ENCODE data around the gene GATA5. TPM values are rescaled to one million over a fixed set of nuclear protein-coding genes. Genes with fewer than 3 reads are reported as not detected.
"Not testable (repeated sequence)": the region's sequence is repeated elsewhere in the genome, so short reads cannot be mapped to it uniquely, and the experiment has no call there.

Gene GATA5
- total RNA-seq, 2 experiments from 2014 or later = not detected

DNA sequence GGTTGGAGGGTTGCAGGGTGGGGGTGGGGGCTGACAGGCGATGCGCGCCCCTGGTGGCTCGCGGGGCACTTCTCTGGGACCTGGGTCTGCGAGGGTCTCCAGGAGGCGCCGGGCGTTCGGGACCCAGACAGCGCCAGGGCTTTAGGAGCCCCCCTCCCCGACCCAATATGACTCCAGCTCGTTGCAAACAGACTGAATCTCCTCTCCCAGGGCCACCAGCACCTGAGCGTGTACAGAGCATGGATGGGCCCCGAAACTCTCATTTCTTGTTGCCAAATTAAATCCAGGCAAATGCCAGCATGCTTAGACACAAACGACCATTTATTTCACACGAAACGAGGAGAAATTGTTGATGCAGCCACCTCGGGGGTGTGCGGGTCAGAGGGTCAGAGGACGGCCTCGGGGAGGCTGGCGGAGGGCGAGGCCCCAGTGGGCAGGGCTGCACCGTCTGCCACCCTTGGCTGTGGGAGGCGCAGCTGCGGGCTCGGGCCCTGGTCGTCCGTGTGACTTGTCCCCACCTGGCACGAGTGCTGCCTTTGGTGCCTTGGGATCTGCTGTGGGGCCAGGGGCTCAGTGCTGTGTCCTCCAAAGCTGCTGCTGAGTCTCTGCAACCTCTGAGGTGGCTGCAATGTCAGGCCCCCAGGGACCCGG lies 20.9 kb upstream of the GATA5 start:
- no peak overlapping the region for H3K27ac Mint-ChIP-seq
- DNase-seq = peak; percentile 31
- no peak overlapping the region for H3K4me3 Mint-ChIP-seq
- no peaks in the 10 kb centered on the region for H3K9me3 Mint-ChIP-seq
- H3K36me3 Mint-ChIP-seq = no peaks in the 10 kb centered on the region
- peaks cover 16% of the 10 kb centered on the region for H3K4me1 Mint-ChIP-seq
- H3K27me3 Mint-ChIP-seq = peaks cover 12% of the 10 kb centered on the region

DNA sequence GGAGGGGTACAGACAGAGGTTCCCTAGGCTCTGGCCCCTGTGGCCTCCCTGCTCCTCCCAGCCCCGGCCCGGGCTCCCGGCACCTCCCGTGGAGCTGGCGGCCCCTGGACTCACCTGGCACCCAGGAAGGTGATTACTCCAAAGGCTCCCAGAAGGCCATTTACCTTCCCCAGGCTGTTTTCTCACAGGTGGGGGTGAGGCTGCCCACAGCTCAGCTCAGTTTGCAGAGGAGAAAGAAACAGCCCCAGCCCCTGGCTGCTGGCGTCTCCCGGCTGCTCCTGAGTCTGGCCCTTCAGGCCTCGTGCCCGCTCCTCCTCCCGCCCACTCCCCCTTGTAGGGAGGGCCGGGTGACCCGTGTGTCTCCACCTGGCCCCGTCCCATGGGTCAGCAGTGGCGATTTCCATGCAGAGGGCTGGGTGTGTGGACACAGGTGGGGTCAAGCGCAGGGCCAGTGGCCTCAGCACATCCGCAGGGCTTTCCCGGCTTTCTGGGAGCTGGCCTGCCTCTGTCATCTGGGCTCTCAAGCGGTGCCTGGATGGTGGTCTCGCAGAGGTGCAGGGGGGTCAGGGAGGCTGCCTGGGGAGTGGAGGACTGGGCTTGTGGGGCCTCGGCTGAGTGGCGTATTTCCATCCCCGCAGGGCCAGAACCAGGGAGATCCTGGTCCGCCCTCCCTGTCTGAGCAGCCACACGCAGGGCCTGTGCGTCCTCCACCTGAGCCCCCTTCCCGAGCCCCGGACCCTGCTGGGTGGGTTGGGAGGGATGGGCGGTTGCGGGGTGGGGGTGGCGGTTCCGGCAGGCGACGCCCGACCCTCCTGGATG lies 20.2 kb upstream of the GATA5 start:
- no peaks in the 10 kb centered on the region for H3K9me3 Mint-ChIP-seq
- H3K27ac Mint-ChIP-seq = no peak overlapping the region
- no peak for DNase-seq

DNA sequence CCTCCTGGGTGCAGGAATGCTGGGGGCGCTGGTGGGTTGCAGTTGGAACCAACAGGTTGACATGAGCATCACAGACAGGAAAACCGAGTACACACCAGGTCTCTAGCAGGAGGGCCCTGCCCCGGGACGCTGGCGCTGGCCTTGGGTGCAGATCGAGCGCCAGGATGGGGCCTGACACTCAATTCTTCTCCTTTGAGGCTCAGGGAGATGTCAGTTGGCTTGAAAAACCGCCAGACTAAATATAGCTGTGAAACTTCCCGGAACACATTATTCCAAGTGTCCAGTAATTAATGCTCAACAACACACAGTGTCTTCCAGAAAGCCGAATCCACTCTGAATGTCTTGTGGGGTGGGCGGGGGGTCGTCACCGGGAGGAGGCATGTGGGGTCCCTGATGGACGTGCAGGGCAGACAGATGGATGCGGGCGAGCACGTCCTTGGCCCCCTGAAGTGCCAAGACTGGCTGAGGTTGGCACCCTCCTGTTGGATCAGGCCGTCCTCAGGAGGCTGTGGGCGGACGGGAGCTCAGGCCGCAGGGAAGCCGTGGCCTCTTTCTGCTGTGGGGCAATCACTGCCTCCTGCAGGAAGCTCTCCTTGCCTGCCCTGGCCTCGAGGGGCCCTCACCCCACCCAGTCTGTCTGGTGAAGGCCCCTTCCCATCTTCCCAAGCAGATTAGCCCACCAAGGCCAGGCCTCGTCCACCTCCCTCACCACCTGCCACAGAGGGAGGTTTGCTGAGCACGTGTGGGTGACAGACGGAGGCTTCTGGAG lies 19.4 kb upstream of the GATA5 start:
- H3K36me3 Mint-ChIP-seq = no peaks in the 10 kb centered on the region
- no peaks in the 10 kb centered on the region for H3K9me3 Mint-ChIP-seq
- no peak overlapping the region for H3K27ac Mint-ChIP-seq
- H3K27me3 Mint-ChIP-seq = peaks cover 12% of the 10 kb centered on the region
- H3K4me3 Mint-ChIP-seq = no peak overlapping the region
- H3K4me1 Mint-ChIP-seq = peaks cover 2% of the 10 kb centered on the region
- DNase-seq = no peak

More for the DNA sequence above, 20.2 kb upstream of the GATA5 start:
- Mint-ChIP-seq H3K36me3 (no peaks in the 10 kb centered on the region), H3K4me1 (peaks cover 10% of the 10 kb centered on the region), H3K27me3 (peaks cover 12% of the 10 kb centered on the region), H3K4me3 (no peak overlapping the region)

DNA sequence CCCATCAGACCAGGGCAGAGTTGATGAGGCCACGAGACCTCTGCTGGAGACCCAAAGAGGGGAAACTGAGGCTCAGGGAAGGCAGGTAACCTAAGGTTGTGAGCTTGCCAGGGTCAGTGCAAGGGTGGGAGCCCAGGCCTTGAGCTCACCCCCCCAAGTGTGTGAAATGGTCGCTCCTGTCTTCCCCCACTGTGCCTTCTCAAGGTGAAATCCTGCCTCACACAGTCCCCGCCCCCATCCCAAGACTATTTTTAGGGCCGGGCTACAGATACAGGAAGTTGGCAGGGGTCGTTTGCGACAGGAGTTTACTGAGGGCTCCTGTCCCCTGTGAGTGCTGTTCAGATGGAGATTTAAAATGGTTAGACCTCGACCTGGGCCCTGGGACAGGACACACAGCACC lies 18.7 kb upstream of the GATA5 start:
- H3K36me3 Mint-ChIP-seq = no peaks in the 10 kb centered on the region
- H3K9me3 Mint-ChIP-seq = no peaks in the 10 kb centered on the region
- H3K27ac Mint-ChIP-seq = no peak overlapping the region
- DNase-seq = no peak
- H3K27me3 Mint-ChIP-seq = peaks cover 10% of the 10 kb centered on the region
- H3K4me3 Mint-ChIP-seq = no peak overlapping the region
- no peaks in the 10 kb centered on the region for H3K4me1 Mint-ChIP-seq

DNA sequence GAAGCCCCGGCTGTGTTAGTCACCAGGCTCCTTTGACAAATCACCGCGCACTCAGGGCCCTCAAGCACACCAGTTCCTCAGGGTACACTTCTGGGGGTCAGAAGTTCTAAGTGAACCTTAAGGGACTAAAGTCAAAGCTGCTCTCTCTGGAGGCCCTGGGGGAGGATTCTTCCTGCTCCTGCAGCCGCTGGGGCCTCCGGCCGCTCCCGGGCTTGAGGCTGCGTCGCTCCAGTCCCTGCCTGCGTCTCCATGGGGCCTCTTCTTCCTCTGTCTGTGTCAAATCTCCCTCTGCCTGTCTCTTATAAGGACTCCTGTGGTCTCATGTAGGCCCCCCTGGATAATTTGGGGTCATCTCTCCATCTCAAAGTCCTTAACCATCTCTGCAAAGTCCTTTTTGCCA lies 18.1 kb upstream of the GATA5 start:
- no peaks in the 10 kb centered on the region for H3K36me3 Mint-ChIP-seq
- no peak overlapping the region for H3K27ac Mint-ChIP-seq
- no peak overlapping the region for H3K4me3 Mint-ChIP-seq
- H3K9me3 Mint-ChIP-seq = no peaks in the 10 kb centered on the region
- no peaks in the 10 kb centered on the region for H3K4me1 Mint-ChIP-seq
- no peak for DNase-seq
- H3K27me3 Mint-ChIP-seq = peaks cover 7% of the 10 kb centered on the region

DNA sequence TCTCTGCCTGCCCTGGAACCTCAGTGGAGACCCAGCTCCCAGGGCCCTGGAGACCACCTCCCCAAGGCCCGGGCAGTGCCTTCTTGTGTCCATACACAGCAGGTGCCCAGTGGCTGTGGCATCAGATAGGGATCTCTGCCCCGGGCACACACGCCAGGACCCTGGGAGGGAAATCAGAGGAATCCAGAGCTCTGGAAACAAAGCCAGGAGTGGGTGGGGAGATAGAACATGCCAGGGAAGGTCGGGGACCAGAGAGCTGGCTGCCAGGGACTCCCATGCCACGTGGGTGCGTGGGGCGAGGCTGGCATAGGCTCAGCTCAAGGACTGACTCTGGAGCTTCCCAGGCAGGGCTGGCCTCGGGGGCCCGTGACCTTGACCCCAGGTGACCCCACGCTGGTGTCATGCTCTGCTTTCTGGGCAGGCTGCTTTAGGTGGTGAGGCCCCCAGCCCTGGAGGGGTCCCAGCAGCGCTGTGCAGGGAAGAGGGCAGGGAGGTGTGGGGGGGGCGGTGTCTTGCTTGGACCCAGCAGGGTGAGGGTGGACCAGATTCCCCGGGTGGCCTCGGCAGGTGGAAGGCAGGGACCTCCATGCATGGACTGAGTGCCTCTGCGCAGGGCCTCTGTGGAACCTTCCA lies 17.6 kb upstream of the GATA5 start:
- Mint-ChIP-seq H3K27ac (no peak overlapping the region), H3K4me1 (no peaks in the 10 kb centered on the region), H3K36me3 (no peaks in the 10 kb centered on the region), H3K27me3 (peaks cover 11% of the 10 kb centered on the region), H3K4me3 (no peak overlapping the region), H3K9me3 (no peaks in the 10 kb centered on the region)
- no peak for DNase-seq

DNA sequence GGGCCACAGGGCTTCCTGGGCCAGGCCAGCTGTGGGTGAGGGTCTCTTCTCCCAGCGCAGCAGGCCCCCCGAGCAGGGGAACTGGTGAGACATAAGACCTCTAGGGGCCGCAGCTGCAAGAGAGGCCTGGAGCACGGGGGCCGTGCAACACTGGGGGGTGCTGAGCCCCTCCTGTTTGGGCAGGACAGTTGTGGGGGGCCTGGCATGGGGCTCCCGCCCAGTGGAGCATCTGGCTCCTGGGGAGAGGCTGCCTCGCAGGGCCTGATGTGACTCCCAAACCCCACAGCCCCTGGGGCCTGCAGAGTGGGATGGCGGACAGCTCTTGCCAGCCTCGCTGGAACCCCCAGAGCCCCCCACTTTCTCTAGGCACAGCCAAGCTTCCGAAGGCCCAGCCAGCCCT lies 16.9 kb upstream of the GATA5 start:
- no peaks in the 10 kb centered on the region for H3K36me3 Mint-ChIP-seq
- no peaks in the 10 kb centered on the region for H3K4me1 Mint-ChIP-seq
- H3K9me3 Mint-ChIP-seq = no peaks in the 10 kb centered on the region
- H3K27ac Mint-ChIP-seq = no peak overlapping the region
- H3K27me3 Mint-ChIP-seq = peaks cover 15% of the 10 kb centered on the region
- DNase-seq = no peak
- H3K4me3 Mint-ChIP-seq = no peak overlapping the region

DNA sequence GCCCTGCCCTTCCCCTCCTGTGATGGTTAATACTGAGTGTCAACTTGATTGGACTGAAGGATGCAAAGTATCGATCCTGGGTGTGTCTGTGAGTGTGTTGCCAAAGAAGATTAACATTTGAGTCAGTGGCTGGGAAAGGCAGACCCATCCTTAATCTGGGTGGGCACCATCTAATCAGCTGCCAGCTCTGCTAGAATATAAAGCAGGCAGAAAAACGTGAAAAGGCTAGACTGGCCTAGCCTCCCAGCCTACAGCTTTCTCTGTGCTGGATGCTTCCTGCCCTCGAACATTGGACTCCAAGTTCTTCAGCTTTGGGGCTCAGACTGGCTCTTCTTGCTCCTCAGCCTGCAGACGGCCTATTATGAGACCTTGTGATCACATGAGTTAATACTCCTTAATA lies 15.0 kb upstream of the GATA5 start:
- H3K4me1 Mint-ChIP-seq, H3K9me3 Mint-ChIP-seq, H3K36me3 Mint-ChIP-seq, H3K4me3 Mint-ChIP-seq, H3K27ac Mint-ChIP-seq, DNase-seq: not testable (repeated sequence)
- H3K27me3 Mint-ChIP-seq = peaks cover 27% of the 10 kb centered on the region

DNA sequence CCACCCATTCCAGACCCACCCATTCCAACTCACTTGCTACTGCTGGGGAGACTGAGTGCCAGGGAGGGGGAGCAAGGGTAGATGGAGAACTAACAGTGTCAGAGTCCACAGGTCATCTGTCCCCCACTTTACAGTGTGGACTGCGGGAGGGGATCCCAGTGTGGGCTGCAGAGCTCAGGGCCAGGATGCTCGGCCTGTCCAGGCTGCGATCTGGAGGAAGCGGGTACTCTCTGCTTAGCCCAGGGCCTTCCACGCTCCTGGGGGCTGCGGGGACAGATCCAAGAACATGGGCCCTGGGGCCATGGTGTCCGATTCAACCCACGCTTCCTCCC lies 14.1 kb upstream of the GATA5 start:
- peaks cover 35% of the 10 kb centered on the region for H3K27me3 Mint-ChIP-seq
- no peaks in the 10 kb centered on the region for H3K4me1 Mint-ChIP-seq
- H3K27ac Mint-ChIP-seq = no peak overlapping the region
- DNase-seq = no peak
- H3K4me3 Mint-ChIP-seq = no peak overlapping the region
- no peaks in the 10 kb centered on the region for H3K9me3 Mint-ChIP-seq
- no peaks in the 10 kb centered on the region for H3K36me3 Mint-ChIP-seq

DNA sequence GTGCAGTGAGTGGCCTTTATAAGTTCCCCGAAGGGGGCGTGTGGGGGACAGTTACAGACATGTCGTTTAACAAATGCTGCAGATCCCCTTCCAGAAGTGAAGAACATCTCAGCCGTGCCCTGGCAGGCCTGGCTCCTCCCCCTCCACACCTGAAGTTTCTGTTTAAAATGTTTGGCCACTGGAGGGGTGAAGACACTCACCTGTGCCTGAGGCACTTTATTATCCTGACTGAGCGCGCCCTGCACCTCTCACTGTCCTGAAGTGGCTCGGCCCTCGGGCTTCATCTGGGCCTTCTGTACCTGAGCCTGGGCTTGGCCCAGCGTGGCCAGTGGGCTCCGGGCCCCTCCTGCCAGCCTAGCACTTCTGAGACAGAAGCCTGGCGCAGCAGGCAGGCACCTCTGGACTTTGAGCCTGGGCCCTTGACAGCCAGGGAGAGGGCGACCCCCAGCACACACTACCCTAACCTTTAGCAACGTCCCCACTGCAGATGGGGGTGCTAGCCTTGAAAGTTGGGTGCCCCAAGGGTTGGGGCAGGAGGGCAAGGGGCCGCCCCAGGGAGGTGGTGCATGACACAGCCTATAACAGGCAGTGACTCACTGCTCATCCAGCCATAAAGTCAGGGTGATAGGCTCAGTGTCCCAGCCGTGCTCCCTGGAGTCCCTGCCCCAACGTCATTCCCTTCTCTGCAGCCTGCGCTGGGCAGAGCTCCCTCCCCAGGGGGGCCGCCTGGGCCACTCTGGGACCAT lies 13.6 kb upstream of the GATA5 start:
- Mint-ChIP-seq H3K4me3 (no peak overlapping the region), H3K27ac (no peak overlapping the region), H3K36me3 (no peaks in the 10 kb centered on the region), H3K4me1 (no peaks in the 10 kb centered on the region), H3K9me3 (no peaks in the 10 kb centered on the region), H3K27me3 (peaks cover 35% of the 10 kb centered on the region)
- DNase-seq = no peak

DNA sequence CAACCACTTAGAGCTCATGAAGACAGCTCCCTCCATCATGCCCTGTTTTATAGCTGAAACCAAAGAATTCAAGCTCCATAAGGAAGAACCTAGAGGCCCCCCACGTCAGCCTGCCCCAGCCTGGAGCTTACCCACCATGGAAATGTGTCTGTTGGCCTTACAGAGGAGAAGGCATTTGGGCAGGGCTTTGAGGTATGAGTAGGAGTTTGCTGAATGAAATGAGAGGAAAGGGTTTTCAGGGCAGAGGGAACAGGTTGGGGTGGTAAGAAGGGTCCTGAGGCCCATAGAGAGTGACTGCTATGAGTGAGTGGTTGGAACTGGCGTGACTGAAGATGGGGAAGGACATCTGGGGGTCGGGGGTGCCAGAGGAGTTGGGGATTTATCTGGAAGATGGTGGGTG lies 12.7 kb upstream of the GATA5 start:
- H3K4me1 Mint-ChIP-seq = no peaks in the 10 kb centered on the region

DNA sequence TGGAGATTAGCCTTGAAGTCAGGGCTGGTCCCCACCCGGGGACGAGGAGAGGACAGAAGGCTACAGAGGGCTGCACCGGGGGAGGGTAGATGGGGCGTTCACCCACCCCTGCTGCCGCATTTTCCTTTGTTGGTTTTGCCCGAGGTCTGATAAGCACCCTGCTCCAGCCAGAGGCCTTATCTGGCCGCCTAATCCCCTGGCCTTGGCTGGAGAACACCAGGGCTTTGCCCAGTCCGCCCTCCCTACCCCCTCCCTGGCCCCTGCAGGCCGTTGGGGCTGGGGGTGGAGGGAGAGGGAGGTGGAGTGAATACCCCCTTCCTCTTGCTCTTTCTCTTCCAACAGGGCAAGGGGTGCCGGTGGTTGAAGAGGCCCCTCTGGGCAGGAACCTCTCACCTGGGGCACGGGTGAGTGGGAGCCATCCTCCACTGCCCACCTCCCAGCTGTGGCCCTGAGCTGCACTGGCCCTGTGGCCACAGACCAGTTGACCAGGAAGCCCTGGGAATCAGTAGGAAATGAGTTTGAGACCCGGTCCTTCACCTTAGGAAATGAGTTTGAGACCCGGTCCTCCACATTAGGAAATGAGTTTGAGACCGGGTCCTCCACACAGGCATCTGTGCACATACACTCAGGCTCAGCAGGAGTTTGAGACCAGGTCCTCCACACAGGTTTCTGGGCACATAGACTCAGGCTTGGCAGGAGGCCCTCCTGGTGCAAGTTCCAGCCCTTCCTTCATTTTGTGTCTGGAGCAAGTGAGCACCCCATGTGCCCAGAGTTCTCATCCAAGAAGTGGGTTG lies 12.0 kb upstream of the GATA5 start:
- H3K4me3 Mint-ChIP-seq = no peak overlapping the region
- H3K9me3 Mint-ChIP-seq = no peaks in the 10 kb centered on the region
- DNase-seq = no peak
- no peak overlapping the region for H3K27ac Mint-ChIP-seq
- peaks cover 49% of the 10 kb centered on the region for H3K27me3 Mint-ChIP-seq
- H3K36me3 Mint-ChIP-seq = no peaks in the 10 kb centered on the region
- peaks cover 4% of the 10 kb centered on the region for H3K4me1 Mint-ChIP-seq

More for the DNA sequence above, 12.7 kb upstream of the GATA5 start:
- no peaks in the 10 kb centered on the region for H3K36me3 Mint-ChIP-seq
- DNase-seq = no peak
- H3K27ac Mint-ChIP-seq = no peak overlapping the region
- peaks cover 42% of the 10 kb centered on the region for H3K27me3 Mint-ChIP-seq
- H3K4me3 Mint-ChIP-seq = no peak overlapping the region
- no peaks in the 10 kb centered on the region for H3K9me3 Mint-ChIP-seq

DNA sequence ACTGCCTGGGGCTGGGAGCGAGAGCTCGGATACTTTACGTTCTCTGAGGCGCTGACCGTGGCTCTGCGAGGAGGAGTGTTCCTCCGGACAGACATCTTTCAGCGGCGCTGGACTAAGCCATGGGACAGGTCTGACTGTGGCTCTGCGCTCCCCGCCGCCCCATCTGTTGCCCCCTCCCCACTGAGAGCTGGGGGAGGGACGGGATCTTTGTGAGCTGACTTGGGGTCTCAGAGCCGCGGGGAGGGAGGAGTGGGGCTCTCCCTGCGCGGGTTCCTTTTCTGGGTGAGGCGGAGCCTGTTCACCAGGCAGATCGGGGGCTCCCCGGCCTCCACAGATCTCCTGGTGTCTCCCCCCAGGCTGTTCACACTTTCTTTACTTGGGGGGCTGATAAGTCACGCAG lies 11.3 kb upstream of the GATA5 start:
- no peak overlapping the region for H3K27ac Mint-ChIP-seq
- peaks cover 8% of the 10 kb centered on the region for H3K4me1 Mint-ChIP-seq
- no peak overlapping the region for H3K4me3 Mint-ChIP-seq
- no peak for DNase-seq
- no peaks in the 10 kb centered on the region for H3K36me3 Mint-ChIP-seq
- H3K9me3 Mint-ChIP-seq = no peaks in the 10 kb centered on the region
- H3K27me3 Mint-ChIP-seq = peaks cover 55% of the 10 kb centered on the region

DNA sequence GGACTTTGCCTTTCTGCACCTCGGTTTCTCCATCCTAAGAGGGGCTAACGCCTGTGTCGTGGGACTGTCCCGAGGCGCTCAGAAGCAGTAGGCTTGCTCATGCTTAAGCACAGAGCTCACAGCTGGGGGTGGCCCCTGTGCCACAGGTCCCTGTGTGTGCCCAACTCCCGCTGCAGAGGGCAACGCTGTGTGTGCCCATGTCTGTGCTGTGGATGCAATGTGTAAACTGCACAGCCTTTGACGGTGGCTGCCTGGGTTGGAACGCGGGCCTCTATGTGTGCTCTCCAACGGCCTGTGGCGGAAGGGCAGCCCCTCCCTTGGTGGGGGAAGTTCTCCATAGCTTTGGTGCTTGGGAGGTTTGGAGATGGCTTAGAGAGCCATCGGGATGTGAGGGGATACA lies 10.7 kb upstream of the GATA5 start:
- H3K27ac Mint-ChIP-seq = no peak overlapping the region

More for the DNA sequence above, 10.7 kb upstream of the GATA5 start:
- Mint-ChIP-seq H3K9me3 (no peaks in the 10 kb centered on the region), H3K4me1 (peaks cover 8% of the 10 kb centered on the region), H3K27me3 (peaks cover 61% of the 10 kb centered on the region), H3K4me3 (no peak overlapping the region), H3K36me3 (no peaks in the 10 kb centered on the region)
- DNase-seq = no peak
